ENCODE data around the gene TAB2. TPM values are rescaled to one million over a fixed set of nuclear protein-coding genes. Genes with fewer than 3 reads are reported as not detected.

Gene TAB2
- total and polyA plus RNA-seq, 2 of the 8 experiments (the other 6 are each of a cell fraction or from before 2014, with no cell fraction given), result 40.4 to 63.0 TPM

DNA sequence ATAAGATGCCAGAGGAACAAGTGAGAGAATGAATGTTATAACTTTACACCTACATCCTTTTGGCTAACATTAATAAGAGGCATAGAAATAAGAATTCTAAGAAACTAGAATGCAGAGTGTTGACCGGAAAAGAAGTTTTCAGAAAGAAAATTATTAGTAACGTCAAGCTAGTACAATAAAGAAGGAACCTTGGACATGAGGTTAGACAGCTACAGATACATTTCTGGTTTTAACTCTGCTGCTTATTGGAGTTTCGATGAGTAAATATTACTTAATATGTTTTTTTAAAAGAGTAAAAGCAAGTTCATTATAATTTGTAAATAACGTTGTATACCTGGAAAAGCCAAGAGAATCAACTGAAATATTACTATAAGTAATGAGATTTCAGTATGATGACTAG is 22.7 kb downstream of the TAB2 start:
- H4K5ac ChIP-seq (ENCODE audit: insufficient read length, low read depth, low read length), result no peak overlapping the region
- no peak overlapping the region for H3K4ac ChIP-seq (replicated peaks; ENCODE audit: insufficient read length, low read depth, low read length)
- H3K79me1 ChIP-seq (ENCODE audit: low read depth, low read length), result no peaks in the 10 kb centered on the region; the same call in 1 of the 2 replicates
- 94% methylated on average over 4 of the region's 4 CpGs; no CpG with 5 or more reads in 1 of the 2 experiments for WGBS, 2 experiments (ENCODE audit: extremely low coverage in 1 of 2, insufficient coverage in 1 of 2, insufficient read length in 1 of 2, insufficient replicate concordance in 2 of 2, low coverage in 1 of 2, low lambda C conversion rate in 2 of 2, missing lambda C conversion rate in 1 of 2)
- H2BK20ac ChIP-seq (ENCODE audit: low read length), result no peak overlapping the region
- no peak overlapping the region for H2AK5ac ChIP-seq (ENCODE audit: low read depth, low read length)
- no peak overlapping the region for H3K27ac ChIP-seq (ENCODE audit: low read depth, low read length)
- H3K4me2 ChIP-seq (ENCODE audit: insufficient read depth in 1 of 2, low read depth in 2 of 2, low read length in 2 of 2), result no peak overlapping the region
- peaks cover 0 to 8% (median 2%) of the 10 kb centered on the region in 4 experiments; a peak in 3 of 7 replicates for H3K4me1 ChIP-seq (replicated peaks in 1 of 4; ENCODE audit: control insufficient read depth in 3 of 4, insufficient read depth in 4 of 4, low read length in 3 of 4)
- peaks cover 8 to 99% of the 10 kb centered on the region in 2 experiments for H3K79me2 ChIP-seq (ENCODE audit: control insufficient read depth in 1 of 2, insufficient read depth in 2 of 2, low read length in 2 of 2)
- no peaks in the 10 kb centered on the region for H3K23me2 ChIP-seq (ENCODE audit: low read depth, low read length)
- H2BK12ac ChIP-seq (ENCODE audit: low read depth, low read length), result no peak overlapping the region
- DNase-seq (ENCODE audit: low read depth in 1 of 2, low spot score in 2 of 2) (no peak), FAIRE-seq (no peak)
- H4K20me1 ChIP-seq (replicated peaks in 1 of 2; ENCODE audit: control insufficient read depth in 1 of 2, insufficient read depth in 2 of 2, low read length in 2 of 2), result peaks cover 2% of the 10 kb centered on the region in 2 experiments
- H2AFZ ChIP-seq (ENCODE audit: low read length), result no peak overlapping the region
- ChIA-PET CTCF (ENCODE audit: partially characterized antibody) (interaction anchor here (1.1 kb wide), 2 partner anchors 80 to 202 kb away, joined by 3 to 4 read pairs; no protein-coding TSS in a partner anchor), POLR2A (ENCODE audit: partially characterized antibody) (no interaction called here)
- H2BK15ac ChIP-seq (ENCODE audit: low read length), result no peak overlapping the region
- no peak overlapping the region for H3K4me3 ChIP-seq (ENCODE audit: extremely low read depth in 1 of 4, insufficient read depth in 2 of 4, low read depth in 3 of 4, low read length in 4 of 4)
- H3K23ac ChIP-seq (ENCODE audit: insufficient read length), result no peak overlapping the region
- no peak overlapping the region for H2BK5ac ChIP-seq (ENCODE audit: low read depth, low read length)
- no peak overlapping the region for H3K18ac ChIP-seq (ENCODE audit: extremely low read depth, low read length)
- no peaks in the 10 kb centered on the region for H3K27me3 ChIP-seq (replicated peaks in 1 of 4; ENCODE audit: control insufficient read depth in 3 of 4, extremely low read depth in 1 of 4, insufficient read depth in 3 of 4, low read length in 3 of 4)
- no peak overlapping the region for H3K9ac ChIP-seq (replicated peaks in 1 of 4; ENCODE audit: extremely low read depth in 1 of 4, low read depth in 3 of 4, low read length in 3 of 4)
- TF ChIP-seq CHD2 (IDR thresholded peaks at IDR 0.05; ENCODE audit: low read length), result no peak
- TF ChIP-seq CHD1 (IDR thresholded peaks at IDR 0.05; ENCODE audit: low read depth, low read length), result no peak
- TF ChIP-seq EP300 (IDR thresholded peaks at IDR 0.05; ENCODE audit: borderline replicate concordance in 1 of 2, low read depth in 2 of 2, low read length in 2 of 2), result no peak
- H2BK120ac ChIP-seq (replicated peaks; ENCODE audit: low read depth, low read length), result no peak overlapping the region
- no peaks in the 10 kb centered on the region for H3K9me3 ChIP-seq (ENCODE audit: insufficient read depth in 2 of 2, low read depth in 1 of 2, low read length in 1 of 2)
- no peak overlapping the region for H3K14ac ChIP-seq (ENCODE audit: insufficient read length)
- H3K36me3 ChIP-seq (ENCODE audit: control insufficient read depth in 2 of 4, insufficient read depth in 4 of 4, low read length in 3 of 4), result peaks cover 0 to 3% (median 0%) of the 10 kb centered on the region in 4 experiments; a peak in 1 of 8 replicates
- no peak overlapping the region for H3K56ac ChIP-seq (replicated peaks; ENCODE audit: insufficient read length, low read depth, low read length)
- H4K91ac ChIP-seq (replicated peaks; ENCODE audit: insufficient read length, low read length), result no peak overlapping the region
- no peak overlapping the region for H4K8ac ChIP-seq (ENCODE audit: extremely low read depth, insufficient read depth, low read length)
